ENCODE data around the gene PTGIS.

Gene PTGIS

DNA sequence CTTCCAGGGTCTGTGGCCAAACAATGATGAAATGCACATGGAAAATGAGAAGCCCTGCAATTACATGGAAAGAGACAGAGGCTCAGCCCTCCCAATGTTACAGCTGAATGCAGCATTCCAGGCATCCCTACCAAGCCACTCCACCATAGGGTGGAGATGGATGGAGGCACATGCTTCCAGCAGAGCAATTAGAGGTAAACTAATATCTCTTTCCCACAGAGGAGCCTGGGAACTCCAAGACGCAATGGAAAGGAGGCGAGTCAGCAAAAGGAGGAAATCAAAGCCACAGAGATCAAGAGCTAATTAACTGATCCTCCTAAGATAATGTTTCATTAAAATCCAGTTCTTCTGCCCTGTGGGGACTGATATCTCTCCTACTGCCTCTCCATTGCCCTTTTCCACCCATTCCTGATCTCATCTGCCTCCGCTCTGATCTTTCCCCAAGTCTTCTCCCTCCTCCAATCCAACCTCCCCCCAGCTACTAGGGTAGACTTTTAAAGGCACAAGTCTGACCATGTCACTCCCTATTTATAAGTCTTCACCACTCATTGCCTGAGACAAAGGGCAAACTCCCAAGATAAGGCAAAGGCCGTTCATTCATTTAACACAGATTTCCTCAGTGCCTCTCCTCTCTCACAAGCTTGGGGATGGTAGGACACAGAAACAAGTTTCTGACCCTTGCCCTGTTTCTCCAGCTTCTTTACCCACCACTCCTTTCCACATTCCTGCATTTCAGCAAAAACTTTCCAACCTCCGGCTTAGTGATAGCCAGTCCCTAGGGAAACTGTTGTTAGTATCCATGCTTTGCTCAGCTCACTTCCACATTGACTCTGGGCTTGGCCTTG is 71.2 kb downstream of the PTGIS start:
- DNase-seq (ENCODE audit: low read depth): no peak

- DNase-seq (ENCODE audit: low read depth): no peak
These were observed 71.9 kb downstream of the PTGIS start for GRCh38 chr20:49496043-49496442.

- DNase-seq (ENCODE audit: low read depth): no peak
These were observed 77.2 kb downstream of the PTGIS start for GRCh38 chr20:49490689-49491088.

DNA sequence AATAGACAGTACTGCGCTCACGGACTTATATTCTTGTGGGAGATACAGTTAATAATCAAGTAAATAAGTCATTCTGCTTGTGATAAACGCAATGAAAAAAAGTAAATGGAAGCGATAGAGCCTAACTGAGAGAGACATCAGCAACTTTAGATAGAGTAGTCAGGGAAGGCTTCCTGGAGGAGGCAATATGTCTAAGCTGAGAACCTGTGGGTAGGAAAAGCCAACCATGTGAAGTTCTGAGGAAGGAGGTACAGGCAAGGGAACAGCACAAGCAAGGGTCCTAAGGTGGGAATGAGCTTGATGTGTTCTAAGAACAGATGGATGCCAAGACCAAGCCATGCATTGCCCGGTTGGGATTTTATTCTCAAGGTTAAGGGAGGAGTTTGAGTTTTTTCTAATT is 78.2 kb downstream of the PTGIS start:
- no peak for DNase-seq (ENCODE audit: low read depth)

DNA sequence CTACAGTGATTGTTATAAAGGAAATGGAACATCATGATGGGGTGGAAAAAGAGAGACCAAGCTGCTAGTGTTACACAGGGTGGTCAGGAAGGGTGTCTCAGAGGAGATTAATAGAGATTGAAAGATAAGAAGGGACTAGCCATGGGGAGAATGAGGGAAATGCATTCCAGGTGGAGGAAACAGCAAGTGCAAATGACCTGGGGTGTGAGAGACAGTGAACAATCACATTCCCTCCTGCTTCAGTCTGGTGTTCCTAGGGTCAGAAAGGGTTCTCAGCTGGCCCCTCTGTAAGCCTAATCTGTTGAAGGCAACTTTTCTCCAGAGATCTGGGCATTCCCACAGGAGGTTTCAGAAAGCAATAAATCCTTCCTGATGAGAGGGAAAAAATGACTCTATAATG is 81.9 kb downstream of the PTGIS start:
- DNase-seq (ENCODE audit: low read depth): no peak

DNA sequence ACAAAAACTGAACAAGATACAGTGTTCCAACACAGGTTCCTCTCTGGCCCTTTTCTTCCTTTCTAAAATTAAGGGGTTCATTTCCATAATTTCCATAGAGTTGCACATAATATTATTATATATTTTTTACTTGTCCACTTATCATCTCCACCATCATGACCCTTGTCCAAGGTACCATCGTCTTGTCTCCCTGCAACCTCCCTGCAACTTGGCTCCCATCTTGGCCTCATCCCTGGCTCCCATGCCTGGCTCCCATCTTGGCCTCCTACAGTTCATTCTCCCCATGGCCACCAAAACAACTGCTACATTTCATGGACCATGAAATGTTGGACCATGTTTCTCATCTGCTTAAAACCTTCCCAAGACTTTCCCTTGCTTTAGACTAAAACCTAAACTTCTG is 82.4 kb downstream of the PTGIS start:
- no peak for DNase-seq (ENCODE audit: low read depth)

DNA sequence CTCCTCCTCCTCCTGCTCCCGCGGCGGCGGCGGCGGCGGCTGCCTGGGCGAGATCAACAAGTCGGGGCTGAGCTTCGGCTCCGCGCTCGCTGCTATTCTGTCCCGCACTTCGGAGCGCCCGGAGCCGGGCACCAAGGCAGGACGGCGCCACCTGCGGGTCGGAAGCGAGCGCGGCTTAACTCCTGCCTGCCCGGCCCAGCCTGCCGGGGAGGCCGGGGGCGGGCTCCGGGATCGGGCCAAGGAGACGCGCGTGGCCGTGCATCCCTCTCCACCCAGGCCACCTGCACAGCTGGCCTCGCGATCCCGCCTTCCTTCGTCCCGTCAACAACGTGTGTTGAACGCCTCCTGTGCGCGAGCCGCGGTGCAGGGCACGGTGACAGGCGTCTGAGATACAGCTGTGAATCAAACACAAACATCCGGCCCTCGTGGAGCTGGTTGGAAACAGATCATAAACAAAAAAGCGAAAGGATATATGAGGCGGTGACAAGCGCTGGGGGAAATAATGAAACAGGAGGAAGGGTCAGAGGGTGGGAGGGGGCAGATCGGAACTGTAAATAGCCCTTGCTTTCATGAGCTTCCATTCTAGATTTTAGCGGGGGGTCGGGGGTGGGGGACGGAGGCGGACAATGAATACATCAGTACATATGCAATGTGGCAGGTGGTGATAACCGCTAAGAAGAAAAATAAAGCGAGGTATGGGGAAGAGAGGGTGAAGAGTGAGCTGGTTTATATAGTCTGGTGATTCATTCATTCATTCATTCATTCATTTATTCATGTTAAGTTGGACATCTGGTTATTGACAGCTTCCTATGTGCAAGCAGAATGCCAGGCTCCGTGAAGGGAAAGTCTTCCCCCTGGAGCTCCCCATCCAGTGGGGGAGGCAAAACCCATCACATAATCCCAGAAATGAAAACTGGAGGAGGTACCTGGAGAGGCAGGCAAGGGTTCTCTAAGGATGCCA is 83.5 kb downstream of the PTGIS start:
- DNase-seq (ENCODE audit: low read depth): peak; percentile 17

DNA sequence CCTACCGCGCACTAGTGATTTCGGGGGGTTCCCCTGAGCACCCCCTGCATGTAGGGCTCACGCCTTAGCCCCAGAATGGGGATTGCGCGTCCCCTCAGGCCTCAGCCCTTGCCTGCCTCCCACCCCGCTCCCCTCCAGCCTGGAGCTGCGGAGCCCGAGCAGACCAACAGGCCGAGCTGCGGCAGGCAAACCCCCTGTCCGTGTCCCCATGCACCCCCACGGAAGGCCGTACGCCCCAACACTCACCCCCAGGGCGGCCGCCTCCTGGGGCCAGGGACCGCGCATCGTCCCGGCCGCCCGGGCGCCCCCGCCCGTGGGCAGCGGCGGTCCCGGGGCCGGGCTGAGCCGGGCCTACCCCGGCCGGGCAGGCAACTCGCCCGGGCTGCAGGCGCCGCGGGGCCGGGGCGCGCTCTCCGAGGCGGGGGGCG is 84.2 kb downstream of the PTGIS start:
- DNase-seq (ENCODE audit: low read depth): no peak

GRCh38 chr20:49483018-49483695 is 84.8 kb downstream of the PTGIS start:
- DNase-seq (ENCODE audit: low read depth): no peak

- peak; percentile 21 for DNase-seq (ENCODE audit: low read depth)
These were observed 85.3 kb downstream of the PTGIS start, which contains the start of gene KCNB1 for GRCh38 chr20:49482621-49483017. Gene KCNB1 (minus strand): TSS chr20:49482668. CDS start chr20:49482480, 188 bp downstream.

DNA sequence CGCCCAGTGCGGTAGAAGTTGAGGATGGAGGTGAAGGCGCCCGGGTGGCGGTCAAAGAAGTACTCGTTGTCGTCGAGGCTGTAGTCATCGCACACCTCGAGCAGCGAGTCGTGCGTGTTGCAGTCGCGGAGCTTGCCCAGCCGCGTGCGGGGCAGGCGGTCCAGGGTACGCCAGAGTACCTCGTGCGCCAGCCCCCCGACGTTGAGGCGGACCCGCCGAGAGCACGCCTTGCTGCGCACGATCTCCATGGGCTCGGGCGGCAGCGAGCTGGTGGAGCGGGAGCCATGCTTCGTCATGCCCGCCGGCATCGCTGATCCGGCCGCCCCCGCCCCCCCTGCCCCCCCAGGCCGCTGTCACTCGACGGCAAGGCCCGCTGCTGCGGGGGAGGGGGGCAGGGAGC is 85.8 kb downstream of the PTGIS start:
- no peak for DNase-seq (ENCODE audit: low read depth)

- DNase-seq (ENCODE audit: low read depth): no peak
These were observed 86.8 kb downstream of the PTGIS start for GRCh38 chr20:49481116-49481515.

- no peak for DNase-seq (ENCODE audit: low read depth)
These were observed 87.7 kb downstream of the PTGIS start for GRCh38 chr20:49480236-49480635.

GRCh38 chr20:49479785-49480184 is 88.2 kb downstream of the PTGIS start:
- DNase-seq (ENCODE audit: low read depth): no peak

DNA sequence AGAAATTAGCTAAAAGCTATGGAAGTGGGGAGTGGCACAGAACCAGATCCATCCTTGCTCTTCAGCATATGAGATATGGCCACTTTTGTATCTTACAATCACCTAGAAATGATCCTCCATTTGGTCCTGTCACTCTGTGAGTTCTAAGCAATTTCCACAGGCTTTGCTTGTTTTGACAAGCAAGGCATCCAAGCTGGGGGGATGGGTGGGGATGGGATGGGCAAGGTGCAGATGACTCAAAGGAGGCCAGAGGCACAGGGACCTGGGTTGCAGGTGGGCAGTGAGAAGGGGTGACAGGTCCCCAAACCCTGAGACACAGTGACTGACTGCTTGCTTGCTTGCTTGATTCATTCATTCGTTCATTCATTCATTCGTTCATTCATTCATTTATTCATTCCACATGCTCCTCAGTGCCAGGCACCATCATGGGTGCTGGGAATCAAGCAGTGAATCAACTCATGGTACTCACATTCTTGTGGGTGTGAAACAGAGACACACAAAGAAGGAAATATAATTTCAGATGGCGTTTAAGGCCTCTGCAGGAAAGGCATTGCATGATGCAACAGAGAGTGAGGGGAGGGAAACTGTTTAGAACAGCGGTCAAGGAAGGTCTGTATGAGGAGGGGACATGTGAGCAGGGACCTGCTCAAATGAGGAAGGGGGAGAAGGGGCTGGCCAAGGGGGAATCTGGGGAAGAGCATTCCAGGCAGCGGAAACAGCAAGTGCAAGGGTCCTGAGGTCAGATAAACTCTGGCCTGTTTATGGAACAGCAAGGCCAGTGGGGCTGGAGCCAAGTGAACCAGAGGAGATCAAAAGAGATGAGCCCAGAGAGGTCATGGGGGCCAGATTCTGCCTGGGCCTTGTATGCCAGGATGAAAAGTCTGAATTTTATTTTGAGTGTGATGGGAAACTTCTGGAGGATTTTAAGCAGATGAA is 88.9 kb downstream of the PTGIS start:
- DNase-seq (ENCODE audit: low read depth): no peak

- DNase-seq (ENCODE audit: low read depth): no peak
These were observed 89.7 kb downstream of the PTGIS start for GRCh38 chr20:49478266-49478665.

DNA sequence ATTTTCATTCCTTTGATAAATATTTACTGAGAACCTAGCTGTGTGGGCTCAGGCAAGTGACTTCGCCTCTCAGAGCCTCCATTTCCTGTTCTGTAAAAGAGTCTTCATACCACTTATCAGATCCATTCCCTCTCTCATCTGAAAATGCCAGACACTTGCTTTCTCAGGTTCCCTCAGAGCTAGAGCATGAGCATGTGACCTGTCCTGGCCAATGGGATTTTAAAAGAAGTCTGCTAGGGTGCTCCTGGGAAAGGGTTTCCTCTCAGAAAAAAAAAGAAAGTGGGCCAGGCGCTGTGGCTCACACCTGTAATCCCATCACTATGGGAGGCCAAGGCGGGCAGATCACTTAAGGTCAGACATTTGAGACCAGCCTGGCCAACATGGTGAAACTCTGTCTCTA is 90.7 kb downstream of the PTGIS start:
- no peak for DNase-seq (ENCODE audit: low read depth)

DNA sequence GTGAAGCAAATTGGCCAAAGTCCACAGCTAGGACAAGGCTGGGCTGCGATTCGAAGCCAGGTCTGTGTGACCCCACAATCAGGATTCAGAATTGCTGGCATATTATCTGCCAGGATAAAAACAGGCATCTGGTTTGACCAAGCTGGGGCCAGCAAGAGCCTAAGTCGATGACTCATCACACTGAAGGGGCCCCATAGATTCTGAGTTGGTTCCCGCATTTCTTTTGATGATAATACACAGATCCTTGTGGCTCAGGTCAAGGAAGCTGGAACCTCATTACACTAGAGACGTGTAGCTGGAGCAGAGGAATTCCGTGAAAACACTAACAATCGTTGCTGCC is 92.0 kb downstream of the PTGIS start:
- no peak for DNase-seq (ENCODE audit: low read depth)

DNA sequence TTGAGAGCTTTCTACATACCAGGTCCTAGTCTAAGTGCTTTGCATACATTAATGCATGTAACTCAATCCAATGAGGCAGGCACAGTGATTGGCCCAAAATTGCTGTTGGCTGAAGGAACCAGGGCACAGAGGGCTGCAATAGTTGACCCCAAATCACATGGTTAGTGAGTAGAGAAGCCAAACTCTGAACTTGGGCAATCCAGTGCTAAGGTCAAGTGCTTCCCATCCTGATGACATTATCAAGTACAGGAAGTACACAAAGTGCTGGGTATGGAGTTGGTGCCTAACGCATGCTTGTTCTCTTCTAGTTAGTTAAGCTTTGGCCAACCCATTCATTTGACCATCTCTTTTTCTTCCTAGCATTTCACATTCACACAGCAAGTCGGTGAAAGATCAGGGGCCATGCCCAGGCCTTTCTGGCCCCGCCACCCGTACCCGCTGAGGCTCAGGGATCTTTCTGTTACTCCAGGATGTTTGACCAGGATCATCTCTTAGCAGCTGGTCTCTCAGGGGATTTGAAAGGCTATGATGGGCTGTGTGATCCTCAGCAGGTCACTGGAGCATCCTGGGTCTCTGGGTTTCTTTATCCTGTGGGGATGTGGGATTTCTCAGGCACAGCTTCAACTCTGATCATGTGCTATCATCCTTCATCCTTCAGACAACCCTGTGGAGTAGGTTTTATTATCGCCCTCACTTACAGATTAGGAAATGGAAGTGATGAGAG is 92.5 kb downstream of the PTGIS start:
- DNase-seq (ENCODE audit: low read depth): no peak

DNA sequence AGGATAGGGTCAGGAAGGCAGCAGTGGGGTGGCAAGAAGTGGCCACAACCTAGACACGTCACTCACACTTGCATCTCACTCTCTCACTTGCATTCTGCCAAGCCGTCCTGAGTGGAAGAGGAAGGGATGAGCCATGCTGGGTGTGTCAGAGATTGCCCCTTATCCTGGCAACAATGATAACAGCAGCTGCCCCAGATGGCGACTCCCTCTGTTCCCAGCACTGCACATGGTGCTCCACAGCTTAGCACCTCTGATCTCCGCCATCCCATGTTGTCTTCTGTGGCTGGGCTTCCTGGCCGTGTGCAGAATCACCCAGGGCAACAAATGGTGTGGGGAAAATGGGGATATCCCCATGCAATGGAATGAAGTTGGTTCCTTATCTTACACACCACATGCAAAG is 96.5 kb downstream of the PTGIS start:
- no peak for DNase-seq (ENCODE audit: low read depth)

DNA sequence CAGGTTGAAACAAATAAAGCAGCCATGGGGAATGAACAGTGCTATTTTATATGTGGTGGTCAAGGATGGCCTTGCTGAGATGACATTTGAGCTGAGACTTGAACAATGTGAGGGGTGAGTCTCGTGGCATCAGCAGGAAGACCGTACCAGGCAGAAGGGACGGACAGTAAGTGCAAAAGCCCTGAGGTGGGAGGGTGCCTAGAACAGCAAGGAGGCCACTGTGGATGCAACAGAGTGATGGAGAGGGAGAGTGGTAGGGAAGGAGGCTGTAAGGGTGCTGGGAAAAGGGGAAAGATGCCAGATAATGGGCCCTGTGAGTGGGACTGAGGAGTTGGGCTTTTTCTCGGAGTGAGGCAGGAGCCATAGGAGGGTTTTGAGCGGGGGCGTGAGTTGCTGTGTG is 97.0 kb downstream of the PTGIS start:
- DNase-seq (ENCODE audit: low read depth): no peak

Measured in activated gamma-delta T cell treated with anti-CD3 and anti-CD28 coated beads, Interleukin-2, amount 50 U/mL, for 16 hours (primary cell).